HCEC 1CT (cell line): ENCODE data around the gene THBD.

Experiments
- DNase-seq: peaks from one replicate; pipeline ENCODE4 v3.0.0-alpha.2; 2017

The THBD gene, protein sequence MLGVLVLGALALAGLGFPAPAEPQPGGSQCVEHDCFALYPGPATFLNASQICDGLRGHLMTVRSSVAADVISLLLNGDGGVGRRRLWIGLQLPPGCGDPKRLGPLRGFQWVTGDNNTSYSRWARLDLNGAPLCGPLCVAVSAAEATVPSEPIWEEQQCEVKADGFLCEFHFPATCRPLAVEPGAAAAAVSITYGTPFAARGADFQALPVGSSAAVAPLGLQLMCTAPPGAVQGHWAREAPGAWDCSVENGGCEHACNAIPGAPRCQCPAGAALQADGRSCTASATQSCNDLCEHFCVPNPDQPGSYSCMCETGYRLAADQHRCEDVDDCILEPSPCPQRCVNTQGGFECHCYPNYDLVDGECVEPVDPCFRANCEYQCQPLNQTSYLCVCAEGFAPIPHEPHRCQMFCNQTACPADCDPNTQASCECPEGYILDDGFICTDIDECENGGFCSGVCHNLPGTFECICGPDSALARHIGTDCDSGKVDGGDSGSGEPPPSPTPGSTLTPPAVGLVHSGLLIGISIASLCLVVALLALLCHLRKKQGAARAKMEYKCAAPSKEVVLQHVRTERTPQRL

GRCh38 chr20:23049201-23050075 lies at the start of gene THBD:
Gene THBD (minus strand): TSS chr20:23049672. CDS start chr20:23049504, 168 bp downstream.
- peak; percentile 71 for DNase-seq

GRCh38 chr20:23097636-23098580 lies 48.4 kb upstream of the THBD start:
- DNase-seq: no peak

GRCh38 chr20:23096986-23097520 lies 47.6 kb upstream of the THBD start:
- no peak for DNase-seq

GRCh38 chr20:23096097-23096496 lies 46.6 kb upstream of the THBD start:
- DNase-seq: no peak

- DNase-seq: no peak
These were observed 46.0 kb upstream of the THBD start for GRCh38 chr20:23095499-23095898.

- no peak for DNase-seq
These were observed 45.5 kb upstream of the THBD start for GRCh38 chr20:23094927-23095326.

DNA sequence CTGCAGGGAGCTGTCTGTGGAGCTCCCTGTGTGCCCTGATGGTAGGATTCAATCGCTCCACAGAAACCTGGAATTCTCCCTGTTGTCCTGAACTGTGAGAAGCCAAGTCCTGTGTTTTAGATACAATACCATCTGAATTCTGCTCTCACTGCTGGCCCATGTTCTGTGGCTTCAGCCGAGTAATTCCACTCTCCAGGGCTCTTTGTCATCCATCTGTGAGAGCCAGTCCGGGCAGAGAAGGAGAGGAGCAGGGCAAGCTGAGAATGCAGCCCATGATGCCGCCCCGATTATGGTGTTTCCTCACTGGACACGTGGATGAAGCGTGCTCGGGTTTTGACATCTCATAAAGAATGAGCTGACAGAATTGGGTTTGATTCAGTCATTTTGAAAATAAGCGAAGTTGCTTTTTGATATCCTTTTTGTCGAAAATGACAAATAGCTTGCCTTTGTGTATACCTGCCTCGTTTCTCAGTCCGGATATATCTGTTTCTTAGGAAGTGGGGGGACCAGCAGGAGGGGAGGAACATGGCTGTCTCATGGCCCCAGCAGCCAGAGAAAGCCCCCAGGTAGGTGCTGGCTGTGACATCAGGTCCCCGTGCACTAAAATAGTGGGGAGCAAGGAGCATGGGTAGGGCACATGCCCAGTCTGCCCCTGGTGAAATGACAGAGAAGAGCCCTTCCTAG lies 44.9 kb upstream of the THBD start:
- no peak for DNase-seq

- no peak for DNase-seq
These were observed 44.1 kb upstream of the THBD start for GRCh38 chr20:23093613-23094012.

- DNase-seq: no peak
These were observed 43.5 kb upstream of the THBD start for GRCh38 chr20:23092861-23093495.

DNA sequence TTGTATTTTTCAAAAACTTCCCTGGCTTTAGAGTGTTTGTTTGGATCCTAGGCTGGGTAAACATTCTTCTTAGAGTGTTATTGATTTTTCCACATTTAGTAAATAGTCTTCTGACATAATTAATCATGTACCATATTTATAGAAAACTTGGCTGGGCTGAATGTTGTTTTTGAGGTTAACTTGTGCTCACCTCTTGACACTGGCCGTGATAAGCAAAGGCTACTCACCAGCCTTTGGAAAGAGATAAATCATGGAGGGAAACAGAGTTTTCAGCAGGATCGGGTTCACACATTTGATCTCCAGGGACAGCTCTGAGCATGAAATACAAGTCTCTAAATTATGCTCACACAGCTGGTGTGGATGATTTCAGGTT lies 42.9 kb upstream of the THBD start:
- no peak for DNase-seq

- DNase-seq: no peak
These were observed 42.4 kb upstream of the THBD start for GRCh38 chr20:23091721-23092383.

DNA sequence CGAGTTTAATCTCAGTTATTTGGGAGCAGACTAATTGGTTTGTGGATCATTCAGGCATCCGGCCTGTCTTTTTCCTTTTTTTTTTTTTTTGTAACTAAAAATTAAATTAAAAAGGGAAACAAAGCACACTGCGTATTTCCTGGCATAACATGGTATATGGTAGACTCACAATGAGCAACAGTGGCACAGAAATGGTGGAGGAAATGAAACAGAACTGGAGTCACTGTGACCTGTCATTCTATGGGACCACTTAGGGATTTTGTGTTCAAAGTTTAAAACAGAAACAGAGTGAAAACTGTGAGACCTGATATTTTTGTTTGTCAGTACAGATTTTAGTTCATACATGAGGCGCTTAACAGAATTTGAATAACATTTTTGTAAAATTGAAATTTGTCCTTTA lies 41.4 kb upstream of the THBD start:
- DNase-seq: no peak

GRCh38 chr20:23090147-23090546 lies 40.7 kb upstream of the THBD start:
- DNase-seq: no peak

DNA sequence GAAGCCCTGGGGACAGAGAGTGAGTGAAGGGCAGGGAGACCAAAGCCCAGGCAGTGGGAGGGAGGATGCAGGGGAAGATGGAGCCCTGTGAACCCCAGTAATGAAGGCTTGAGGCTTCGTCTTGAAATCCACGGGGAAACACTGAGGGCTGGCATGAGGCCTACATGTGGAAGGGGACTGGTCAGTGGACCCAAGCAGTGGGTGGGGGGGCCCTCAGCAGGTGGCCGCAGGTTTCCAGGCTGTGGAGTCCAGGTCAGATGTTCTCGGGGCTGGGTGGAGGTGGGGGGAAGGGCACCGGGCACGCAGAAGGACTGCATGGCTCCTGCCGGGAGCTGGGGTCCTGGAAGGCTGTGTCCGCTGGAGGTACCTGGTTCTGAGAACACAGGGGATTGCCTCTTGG lies 39.4 kb upstream of the THBD start:
- DNase-seq: no peak

- DNase-seq: no peak
These were observed 38.2 kb upstream of the THBD start for GRCh38 chr20:23087587-23088251.

- DNase-seq: no peak
These were observed 37.5 kb upstream of the THBD start for GRCh38 chr20:23086931-23087411.

GRCh38 chr20:23086056-23086566 lies 36.6 kb upstream of the THBD start, which contains the start of gene CD93:
Gene CD93 (minus strand): TSS chr20:23086324. CDS start chr20:23086192, 132 bp downstream.
- no peak for DNase-seq

DNA sequence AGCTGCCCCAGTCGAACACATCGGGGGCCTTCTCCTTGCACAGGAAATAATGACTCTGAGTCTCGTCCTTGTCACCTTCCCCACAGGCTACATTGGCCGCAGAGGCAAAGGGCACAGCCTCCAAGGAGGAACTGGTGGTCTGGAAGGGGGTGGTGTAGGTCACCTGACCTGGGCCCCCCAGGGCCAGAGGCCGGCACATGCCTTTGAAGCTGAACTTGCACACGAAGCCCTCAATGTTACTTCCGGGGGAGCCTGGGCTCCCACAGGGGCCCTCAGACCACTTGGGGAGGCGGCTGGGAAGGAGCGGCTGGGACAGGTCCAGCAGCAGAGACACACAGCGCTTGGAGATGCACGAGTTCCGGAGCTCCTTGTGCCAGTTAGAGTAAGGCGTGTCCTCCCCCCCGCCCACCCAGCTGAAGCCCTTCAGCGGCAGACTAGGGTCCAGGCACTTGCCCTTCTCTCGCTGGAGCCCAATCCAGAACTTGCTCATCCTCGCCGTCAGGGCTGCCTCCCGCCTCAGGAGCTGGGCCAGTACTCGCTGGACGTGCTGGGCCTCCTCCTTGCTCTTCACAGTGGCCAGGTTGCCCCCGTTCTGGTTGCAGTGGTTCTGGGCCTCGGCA lies 36.1 kb upstream of the THBD start:
- no peak for DNase-seq

DNA sequence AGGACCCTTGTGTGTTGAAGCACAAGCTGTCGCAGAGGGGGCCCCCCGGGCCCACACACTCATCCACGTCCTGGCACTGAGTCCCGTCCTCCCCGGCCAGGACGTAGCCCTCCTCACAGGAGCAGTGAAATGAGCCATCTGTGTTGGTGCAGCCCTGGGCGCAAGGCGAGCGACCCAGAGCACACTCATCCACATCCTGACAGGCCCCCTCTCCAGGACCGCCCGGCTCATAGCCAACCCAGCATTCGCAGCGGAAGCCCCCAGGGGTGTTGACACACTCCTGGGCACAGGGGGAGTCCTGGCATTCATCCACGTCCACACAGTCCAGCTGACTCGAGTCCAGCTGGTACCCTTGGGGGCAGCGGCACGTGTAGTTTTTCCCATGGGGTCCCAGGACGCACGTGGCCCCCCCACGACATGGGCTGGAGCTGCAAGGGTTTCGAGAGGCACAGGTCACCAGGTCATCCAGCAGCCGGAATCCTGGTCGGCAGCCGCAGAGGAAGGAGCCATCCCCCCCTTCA lies 35.4 kb upstream of the THBD start:
- no peak for DNase-seq
